H1 (cell line): Measurements from ENCODE around the gene ANXA4. TPM values are rescaled to one million over a fixed set of nuclear protein-coding genes. Genes with fewer than 3 reads are reported as not detected.

Experiments used
- CTCF ChIA-PET: fragments of 300-600 bp; sonication (Branson Sonifier 250); formaldehyde crosslinking; loops from one replicate; lab custom pipeline; 2021; ENCODE audit not compliant: partially characterized antibody; lab: Charles Lee
- POLR2A ChIA-PET: fragments of 300-600 bp; sonication (Branson Sonifier 250); formaldehyde crosslinking; loops from one replicate; lab custom pipeline; 2021; ENCODE audit warnings: inconsistent platforms; ENCODE audit not compliant: partially characterized antibody; lab: Charles Lee
- DNase-seq, 2 experiments: peaks; one replicate each; pipeline versions ENCODE4 v3.0.0 to v3.0.0-alpha.2; 2010 to 2022; ENCODE audit warnings: low spot score in 2 of 2, low read depth in 1 of 2, mixed read lengths in 1 of 2
- FAIRE-seq: peaks from 2 replicates; lab custom pipeline; 2011; peaks lifted over from hg19 to GRCh38; lab: Jason Lieb, UNC
- H2AFZ ChIP-seq: 2 replicates; pipeline ENCODE4 v1.8.1; 2012; ENCODE audit warnings: low read length, inconsistent platforms
- H2AK5ac ChIP-seq: 2 replicates; pipeline ENCODE4 v1.6.1; 2013; ENCODE audit warnings: low read depth, low read length
- H2BK120ac ChIP-seq: replicated peaks from 2 replicates; pipeline ENCODE3; 2013; ENCODE audit warnings: low read depth, low read length, inconsistent platforms
- H2BK12ac ChIP-seq: 2 replicates; pipeline ENCODE4 v1.6.1; 2013; ENCODE audit warnings: low read depth, low read length
- H2BK15ac ChIP-seq: 2 replicates; pipeline ENCODE4 v1.6.1; 2013; ENCODE audit warnings: low read length
- H2BK20ac ChIP-seq: 2 replicates; pipeline ENCODE4 v1.6.1; 2013; ENCODE audit warnings: low read length
- H2BK5ac ChIP-seq: 2 replicates; pipeline ENCODE4 v1.6.1; 2013; ENCODE audit warnings: low read depth, low read length
- H3K14ac ChIP-seq: 2 replicates; pipeline ENCODE4 v1.6.1; 2013; ENCODE audit warnings: inconsistent platforms; ENCODE audit not compliant: insufficient read length
- H3K18ac ChIP-seq: 2 replicates; pipeline ENCODE4 v1.6.1; 2013; ENCODE audit warnings: low read length; ENCODE audit errors: extremely low read depth
- H3K23ac ChIP-seq: 2 replicates; pipeline ENCODE4 v1.6.1; 2013; ENCODE audit warnings: inconsistent platforms; ENCODE audit not compliant: insufficient read length
- H3K23me2 ChIP-seq: 2 replicates; pipeline ENCODE4 v1.6.1; 2013; ENCODE audit warnings: low read depth, low read length
- H3K27ac ChIP-seq: 2 replicates; pipeline ENCODE4 v1.6.1; 2011; ENCODE audit warnings: low read depth, low read length, inconsistent platforms
- H3K27me3 ChIP-seq, 4 experiments: replicated peaks in 1 of 4; 1 replicate in 1 of 4; 2 replicates in 3 of 4; pipeline versions ENCODE4 v1.6.1 to v1.8.1; 2011 to 2013; ENCODE audit warnings: low read length in 3 of 4, mild to moderate bottlenecking in 3 of 4, inconsistent platforms in 2 of 4, mixed read lengths in 2 of 4, moderate library complexity in 1 of 4; ENCODE audit not compliant: control insufficient read depth in 3 of 4, insufficient read depth in 3 of 4; ENCODE audit errors: extremely low read depth in 1 of 4
- H3K36me3 ChIP-seq, 4 experiments: 2 replicates each; pipeline versions ENCODE4 v1.6.1 to v1.8.1; 2011 to 2013; ENCODE audit warnings: mild to moderate bottlenecking in 4 of 4, low read length in 3 of 4, moderate library complexity in 2 of 4, control low read depth in 1 of 4, inconsistent platforms in 1 of 4; ENCODE audit not compliant: insufficient read depth in 4 of 4, control insufficient read depth in 2 of 4
- H3K4ac ChIP-seq: replicated peaks from 2 replicates; pipeline ENCODE3; 2013; ENCODE audit warnings: low read length, low read depth, mixed read lengths, inconsistent platforms; ENCODE audit not compliant: insufficient read length
- H3K4me1 ChIP-seq, 4 experiments: replicated peaks in 1 of 4; 1 replicate in 1 of 4; 2 replicates in 3 of 4; pipeline versions ENCODE4 v1.6.1 to v1.8.1; 2011 to 2013; ENCODE audit warnings: low read length in 3 of 4, inconsistent platforms in 2 of 4, mixed read lengths in 1 of 4; ENCODE audit not compliant: insufficient read depth in 4 of 4, control insufficient read depth in 3 of 4
- H3K4me2 ChIP-seq, 2 experiments: 2 replicates each; pipeline versions ENCODE4 v1.6.1 to v1.8.1; 2011 to 2013; ENCODE audit warnings: low read depth in 2 of 2, low read length in 2 of 2, control low read depth in 1 of 2, inconsistent platforms in 1 of 2, mild to moderate bottlenecking in 1 of 2; ENCODE audit not compliant: insufficient read depth in 1 of 2
- H3K4me3 ChIP-seq, 4 experiments: fragments of 200-600, 300-600 bp in 1 of 4; sonication (generic), shearing (Covaris generic), sonication (Bioruptor Twin) in 1 of 4; 2 replicates each; pipeline versions ENCODE4 v1.5.1 to v1.8.1; 2011 to 2016; ENCODE audit warnings: low read length in 4 of 4, low read depth in 3 of 4, control low read depth in 2 of 4, inconsistent platforms in 2 of 4, mild to moderate bottlenecking in 2 of 4, mixed read lengths in 1 of 4, moderate library complexity in 1 of 4; ENCODE audit not compliant: insufficient read depth in 2 of 4; ENCODE audit errors: extremely low read depth in 1 of 4
- H3K56ac ChIP-seq: replicated peaks from 2 replicates; pipeline ENCODE3; 2013; ENCODE audit warnings: low read depth, mild to moderate bottlenecking, mixed read lengths, low read length, inconsistent platforms; ENCODE audit not compliant: insufficient read length
- H3K79me1 ChIP-seq: 2 replicates; pipeline ENCODE4 v1.6.1; 2013; ENCODE audit warnings: low read depth, low read length, control low read depth
- H3K79me2 ChIP-seq, 2 experiments: 2 replicates each; pipeline versions ENCODE4 v1.6.1 to v1.8.1; 2012 to 2013; ENCODE audit warnings: low read length in 2 of 2, mild to moderate bottlenecking in 2 of 2, inconsistent platforms in 1 of 2; ENCODE audit not compliant: insufficient read depth in 2 of 2, control insufficient read depth in 1 of 2
- H3K9ac ChIP-seq, 4 experiments: replicated peaks in 1 of 4; 1 replicate in 1 of 4; 2 replicates in 3 of 4; pipeline versions ENCODE4 v1.6.1 to v1.8.1; 2011 to 2013; ENCODE audit warnings: low read depth in 3 of 4, low read length in 3 of 4, control low read depth in 2 of 4, mild to moderate bottlenecking in 2 of 4, moderate library complexity in 2 of 4, inconsistent platforms in 1 of 4; ENCODE audit errors: extremely low read depth in 1 of 4
- H3K9me3 ChIP-seq, 2 experiments: 2 replicates each; pipeline versions ENCODE4 v1.6.1 to v1.8.1; 2012 to 2013; ENCODE audit warnings: mild to moderate bottlenecking in 2 of 2, moderate library complexity in 2 of 2, control low read depth in 1 of 2, inconsistent platforms in 1 of 2, low read depth in 1 of 2, low read length in 1 of 2, mixed read lengths in 1 of 2; ENCODE audit not compliant: insufficient read depth in 2 of 2
- H4K20me1 ChIP-seq, 2 experiments: replicated peaks in 1 of 2; 2 replicates each; pipeline versions ENCODE3 to v1.8.1; 2011 to 2013; ENCODE audit warnings: inconsistent platforms in 2 of 2, low read length in 2 of 2, mild to moderate bottlenecking in 1 of 2; ENCODE audit not compliant: insufficient read depth in 2 of 2, control insufficient read depth in 1 of 2
- H4K5ac ChIP-seq: 2 replicates; pipeline ENCODE4 v1.6.1; 2013; ENCODE audit warnings: low read length, low read depth, mixed read lengths, inconsistent platforms; ENCODE audit not compliant: insufficient read length
- H4K8ac ChIP-seq: 2 replicates; pipeline ENCODE4 v1.8.0; 2013; ENCODE audit warnings: mild to moderate bottlenecking, moderate library complexity, low read length, inconsistent platforms; ENCODE audit not compliant: insufficient read depth; ENCODE audit errors: extremely low read depth
- H4K91ac ChIP-seq: replicated peaks from 2 replicates; pipeline ENCODE3; 2013; ENCODE audit warnings: low read length, mixed read lengths, inconsistent platforms; ENCODE audit not compliant: insufficient read length
- EZH2 ChIP-seq: fragments of 200-600 bp; sonication (generic); IDR thresholded peaks from 2 replicates; pipeline ENCODE4 v1.7.1; 2012; ENCODE audit warnings: low read depth, mild to moderate bottlenecking, moderate library complexity, low read length, inconsistent platforms; ENCODE audit not compliant: severe bottlenecking
- POU5F1 ChIP-seq: IDR thresholded peaks from 2 replicates; pipeline ENCODE4 v1.6.1; 2011; ENCODE audit warnings: low read depth, mild to moderate bottlenecking, low read length, moderate library complexity
- SIRT6 ChIP-seq: IDR thresholded peaks from one replicate; pipeline ENCODE4 v1.7.1; 2012; ENCODE audit warnings: low read length, inconsistent platforms
- YY1 ChIP-seq: IDR thresholded peaks from 2 replicates; pipeline ENCODE4 v1.6.1; 2011; ENCODE audit warnings: low read depth, mild to moderate bottlenecking, low read length
- WGBS, 2 experiments: shearing (Covaris generic) in 1 of 2; methylation state at CpG; one replicate each; pipeline versions ENCODE4 v1.1.6 to v1.1.7; 2013 to 2015; ENCODE audit warnings: low lambda C conversion rate in 2 of 2, mixed read lengths in 2 of 2, inconsistent platforms in 1 of 2, low coverage in 1 of 2, missing lambda C conversion rate in 1 of 2; ENCODE audit not compliant: insufficient replicate concordance in 2 of 2, insufficient coverage in 1 of 2, insufficient read length in 1 of 2; ENCODE audit errors: extremely low coverage in 1 of 2, missing lambda C conversion rate in 1 of 2; 5-methylcytosine and 5-hydroxymethylcytosine counted together
- polyA plus RNA-seq, 7 experiments: library from polyadenylated mRNA; depleted of rRNA in 3 of 7; stranded (reverse) in 5 of 7; unstranded in 2 of 7; fragments of >200 nt in 5 of 7; fragments of 200-250 nt in 2 of 7; gene quantifications; 1 replicate in 5 of 7; 2 replicates in 1 of 7; 4 replicates in 1 of 7; pipeline versions ENCODE4 v1.2.1 to v1.2.3, GENCODE V29; 2011 to 2013; ENCODE audit warnings: missing spikeins in 2 of 7, mixed read lengths in 2 of 7
- total RNA-seq: library from RNA; stranded (reverse); fragmentation: NEBNext Ultra II Directional; extraction: Animal tissue kit (Norgen Biotek cat#: 25700); gene quantifications from 2 replicates; pipeline ENCODE4 v1.2.1, GENCODE V29; 2021

ANXA4 gene
- total and polyA plus RNA-seq, 2 of the 8 experiments (the other 6 are each of a cell fraction or from before 2014, with no cell fraction given) = 9.4 to 17.6 TPM

DNA sequence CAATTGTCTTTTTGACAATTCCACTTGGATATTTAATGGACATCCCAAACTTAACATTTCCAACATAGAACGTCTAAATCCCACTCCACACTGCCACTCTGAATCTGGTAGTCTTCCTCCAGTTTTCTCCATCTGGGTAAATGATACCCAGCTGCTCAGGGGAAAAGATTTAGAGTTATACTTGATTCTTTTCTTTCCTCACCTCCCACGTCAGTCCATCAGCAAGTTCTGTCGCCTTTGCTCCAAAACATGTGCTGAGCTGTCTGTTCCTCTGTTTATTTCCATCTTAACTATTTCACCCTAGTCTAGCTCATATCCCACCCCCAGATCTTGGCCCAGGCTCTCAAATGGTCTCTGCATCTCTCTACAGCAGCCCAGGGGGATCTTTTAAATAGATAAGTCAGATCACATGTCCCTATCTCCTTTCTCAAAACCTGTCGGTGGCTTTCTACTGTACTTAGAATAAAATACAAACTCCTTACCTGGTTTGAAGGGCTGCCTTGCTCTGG, 44.2 kb downstream of the ANXA4 start:
- Histone ChIP-seq H3K79me2 (no peaks in the 10 kb centered on the region), H2AFZ (no peak overlapping the region), H3K18ac (no peak overlapping the region), H3K9me3 (no peaks in the 10 kb centered on the region; a peak in 1 of 4 replicates), H4K91ac (no peak overlapping the region), H2AK5ac (no peak overlapping the region), H2BK5ac (no peak overlapping the region), H3K23me2 (no peaks in the 10 kb centered on the region), H3K4ac (no peak overlapping the region), H2BK15ac (no peak overlapping the region), H3K4me1 (peaks cover 4 to 20% (median 8%) of the 10 kb centered on the region in 4 experiments; a peak in 6 of 7 replicates), H4K5ac (no peak overlapping the region), H3K36me3 (no peaks in the 10 kb centered on the region), H3K14ac (no peak overlapping the region), H2BK120ac (no peak overlapping the region), H3K27me3 (no peaks in the 10 kb centered on the region), H3K23ac (no peak overlapping the region), H3K79me1 (no peaks in the 10 kb centered on the region), H3K4me2 (no peak overlapping the region), H2BK20ac (no peak overlapping the region), H4K8ac (no peak overlapping the region), H4K20me1 (no peaks in the 10 kb centered on the region), H3K9ac (no peak overlapping the region), H3K4me3 (no peak overlapping the region), H3K56ac (no peak overlapping the region), H2BK12ac (no peak overlapping the region), H3K27ac (no peak overlapping the region)
- POLR2A ChIA-PET = no interaction called here
- FAIRE-seq (no peak), DNase-seq (no peak)
- CTCF ChIA-PET = no interaction called here
- 89% methylated on average over 4 of the region's 4 CpGs; no CpG with 5 or more reads in 1 of the 2 experiments for WGBS, 2 experiments
- TF ChIP-seq EZH2 (no peak), POU5F1 (no peak), YY1 (no peak), SIRT6 (no peak)
